NCI-H187 treated with DMSO at 0.1 percent for 48 hours (cell line): Measurements from ENCODE around the gene SMARCC1.

Source experiments
- DNase-seq: peaks from one replicate; lab custom pipeline; 2025; lab: John Stamatoyannopoulos, UW

Gene SMARCC1

GRCh38 chr3:47630810-47631209 is 150.9 kb downstream of the SMARCC1 start:
- no peak for DNase-seq

GRCh38 chr3:47629770-47630169 is 151.9 kb downstream of the SMARCC1 start:
- DNase-seq = no peak

- DNase-seq = no peak
These were observed 153.3 kb downstream of the SMARCC1 start for GRCh38 chr3:47628426-47628825.

GRCh38 chr3:47622671-47623461 is 158.8 kb downstream of the SMARCC1 start:
- DNase-seq = no peak

- no peak for DNase-seq
These were observed 164.3 kb downstream of the SMARCC1 start for GRCh38 chr3:47617086-47618010.

- no peak for DNase-seq
These were observed 166.9 kb downstream of the SMARCC1 start for GRCh38 chr3:47614788-47615187.

- DNase-seq = no peak
These were observed 168.0 kb downstream of the SMARCC1 start for GRCh38 chr3:47613722-47614121.

GRCh38 chr3:47612879-47613278 is 168.8 kb downstream of the SMARCC1 start:
- DNase-seq = no peak

- no peak for DNase-seq
These were observed 169.5 kb downstream of the SMARCC1 start for GRCh38 chr3:47612178-47612577.

GRCh38 chr3:47611576-47611975 is 170.1 kb downstream of the SMARCC1 start:
- no peak for DNase-seq

- no peak for DNase-seq
These were observed 171.1 kb downstream of the SMARCC1 start for GRCh38 chr3:47610583-47610982.

GRCh38 chr3:47607335-47607734 is 174.4 kb downstream of the SMARCC1 start:
- DNase-seq = no peak

- DNase-seq = no peak
These were observed 175.5 kb downstream of the SMARCC1 start for GRCh38 chr3:47606165-47606564.

GRCh38 chr3:47605652-47606051 is 176.0 kb downstream of the SMARCC1 start:
- DNase-seq = no peak

GRCh38 chr3:47604145-47604544 is 177.5 kb downstream of the SMARCC1 start:
- no peak for DNase-seq

- no peak for DNase-seq
These were observed 178.4 kb downstream of the SMARCC1 start for GRCh38 chr3:47603332-47603731.

GRCh38 chr3:47601281-47601680 is 180.4 kb downstream of the SMARCC1 start:
- no peak for DNase-seq

GRCh38 chr3:47594792-47595191 is 186.9 kb downstream of the SMARCC1 start:
- DNase-seq = no peak

- no peak for DNase-seq
These were observed 189.5 kb downstream of the SMARCC1 start for GRCh38 chr3:47592066-47592795.

- DNase-seq = no peak
These were observed 191.5 kb downstream of the SMARCC1 start for GRCh38 chr3:47590216-47590615.

- no peak for DNase-seq
These were observed 193.1 kb downstream of the SMARCC1 start for GRCh38 chr3:47588587-47588986.

GRCh38 chr3:47588053-47588452 is 193.6 kb downstream of the SMARCC1 start:
- no peak for DNase-seq
